ENCODE data around the gene TIAM2. TPM values are rescaled to one million over a fixed set of nuclear protein-coding genes. Genes with fewer than 3 reads are reported as not detected.

Gene TIAM2
- total RNA-seq, 2 experiments from 2014 or later = 4.4 to 5.3 TPM

- no peak for TF ChIP-seq CTCF (IDR thresholded peaks at IDR 0.05)
- DNase-seq (no peak), ATAC-seq (ENCODE audit: poor library complexity) (no peak)
- Histone ChIP-seq H3K4me3 (ENCODE audit: low read length) (no peak within 1 kb of the TSS), H3K27ac (ENCODE audit: low read depth in 1 of 2, low read length in 2 of 2) (no peak within 1 kb of the TSS), H3K4me1 (ENCODE audit: insufficient read depth, low read length) (no peaks in the 10 kb centered on the region), H3K36me3 (ENCODE audit: insufficient read depth, low read length) (peaks cover 44% of the 10 kb centered on the region), H3K27me3 (ENCODE audit: control insufficient read depth in 1 of 2, insufficient read depth in 2 of 2, low read length in 2 of 2) (no peaks in the 10 kb centered on the region), H3K9me3 (ENCODE audit: control insufficient read depth in 1 of 2, insufficient read depth in 1 of 2, low read length in 2 of 2) (no peaks in the 10 kb centered on the region)
- ChIA-PET POLR2A (interaction anchor here (1.1 kb wide), 1 partner anchor 93 kb away, joined by 3 read pairs; no protein-coding TSS in a partner anchor), CTCF (no interaction called here)
- no peaks in the 10 kb centered on the region for H3K9me3 Mint-ChIP-seq
- no peaks in the 10 kb centered on the region for H3K27me3 Mint-ChIP-seq
- H3K4me3 Mint-ChIP-seq = no peak within 1 kb of the TSS
- H3K4me1 Mint-ChIP-seq (ENCODE audit: low read depth) = peaks cover 12% of the 10 kb centered on the region
- intact Hi-C loops (cut with DNase I, micrococcal nuclease) = no loop called here
- peaks cover 80% of the 10 kb centered on the region for H3K36me3 Mint-ChIP-seq (ENCODE audit: low read depth)
- no peak within 1 kb of the TSS for H3K27ac Mint-ChIP-seq
These were observed 268.4 kb downstream of the TIAM2 start, which contains the start of gene CLDN20 for GRCh38 chr6:155263373-155264063. Gene CLDN20 (plus strand): TSS chr6:155264013. CDS start chr6:155275720, 11,707 bp downstream.

GRCh38 chr6:155264693-155265320, 269.7 kb downstream of the TIAM2 start:
- Mint-ChIP-seq H3K27me3 (no peaks in the 10 kb centered on the region), H3K27ac (no peak overlapping the region), H3K4me3 (no peak overlapping the region), H3K36me3 (ENCODE audit: low read depth) (peaks cover 76% of the 10 kb centered on the region), H3K9me3 (no peaks in the 10 kb centered on the region), H3K4me1 (ENCODE audit: low read depth) (peaks cover 12% of the 10 kb centered on the region)
- no peaks in the 10 kb centered on the region for H3K4me1 ChIP-seq (ENCODE audit: insufficient read depth, low read length)
- no peaks in the 10 kb centered on the region for H3K27me3 ChIP-seq (ENCODE audit: control insufficient read depth in 1 of 2, insufficient read depth in 2 of 2, low read length in 2 of 2)
- no peak for DNase-seq
- H3K4me3 ChIP-seq (ENCODE audit: low read length) = no peak overlapping the region
- ChIA-PET CTCF (no interaction called here), POLR2A (no interaction called here)
- no peak for TF ChIP-seq CTCF (IDR thresholded peaks at IDR 0.05)
- H3K27ac ChIP-seq (ENCODE audit: low read depth in 1 of 2, low read length in 2 of 2) = no peak overlapping the region
- no peak for ATAC-seq (ENCODE audit: poor library complexity)
- peaks cover 31% of the 10 kb centered on the region for H3K36me3 ChIP-seq (ENCODE audit: insufficient read depth, low read length)
- intact Hi-C loops (cut with DNase I, micrococcal nuclease) = no loop called here
- H3K9me3 ChIP-seq (ENCODE audit: control insufficient read depth in 1 of 2, insufficient read depth in 1 of 2, low read length in 2 of 2) = no peaks in the 10 kb centered on the region

GRCh38 chr6:155265843-155266535, 270.9 kb downstream of the TIAM2 start:
- H3K4me3 ChIP-seq (ENCODE audit: low read length) = no peak overlapping the region
- intact Hi-C loops (cut with DNase I, micrococcal nuclease) = no loop called here
- no peak for ATAC-seq (ENCODE audit: poor library complexity)
- H3K27me3 ChIP-seq (ENCODE audit: control insufficient read depth in 1 of 2, insufficient read depth in 2 of 2, low read length in 2 of 2) = no peaks in the 10 kb centered on the region
- H3K27ac Mint-ChIP-seq = no peak overlapping the region
- peaks cover 22% of the 10 kb centered on the region for H3K36me3 ChIP-seq (ENCODE audit: insufficient read depth, low read length)
- CTCF ChIA-PET = no interaction called here
- TF ChIP-seq CTCF (IDR thresholded peaks at IDR 0.05) = no peak
- no peak overlapping the region for H3K27ac ChIP-seq (ENCODE audit: low read depth in 1 of 2, low read length in 2 of 2)
- no peaks in the 10 kb centered on the region for H3K9me3 ChIP-seq (ENCODE audit: control insufficient read depth in 1 of 2, insufficient read depth in 1 of 2, low read length in 2 of 2)
- peaks cover 68% of the 10 kb centered on the region for H3K36me3 Mint-ChIP-seq (ENCODE audit: low read depth)
- no peaks in the 10 kb centered on the region for H3K9me3 Mint-ChIP-seq
- POLR2A ChIA-PET = no interaction called here
- DNase-seq = no peak
- no peaks in the 10 kb centered on the region for H3K27me3 Mint-ChIP-seq
- peaks cover 12% of the 10 kb centered on the region for H3K4me1 Mint-ChIP-seq (ENCODE audit: low read depth)
- no peak overlapping the region for H3K4me3 Mint-ChIP-seq
- H3K4me1 ChIP-seq (ENCODE audit: insufficient read depth, low read length) = no peaks in the 10 kb centered on the region

All from CD4-positive, alpha-beta T cell (primary cell).